Mucosa of rectum (tissue), 2 donors: Measurements from ENCODE around the gene RSPH1.

Experiments used
- H3K27ac ChIP-seq, 2 donors: one replicate each; pipeline ENCODE4 v1.7.0; 2013; ENCODE audit warnings: inconsistent platforms in 2 of 2, low read depth in 2 of 2, low read length in 2 of 2
- H3K27me3 ChIP-seq, 2 donors: one replicate each; pipeline ENCODE4 v1.7.0; 2013; ENCODE audit warnings: low read length in 2 of 2; ENCODE audit not compliant: control insufficient read depth in 2 of 2, insufficient read depth in 2 of 2
- H3K36me3 ChIP-seq, 2 donors: one replicate each; pipeline ENCODE4 v1.7.0; 2013; ENCODE audit warnings: low read length in 2 of 2; ENCODE audit not compliant: control insufficient read depth in 2 of 2, insufficient read depth in 2 of 2
- H3K4me1 ChIP-seq, 2 donors: one replicate each; pipeline ENCODE4 v1.7.0; 2013; ENCODE audit warnings: low read length in 2 of 2, mild to moderate bottlenecking in 1 of 2; ENCODE audit not compliant: control insufficient read depth in 2 of 2, insufficient read depth in 2 of 2
- H3K4me3 ChIP-seq, 2 donors: one replicate each; pipeline ENCODE4 v1.7.0; 2013; ENCODE audit warnings: low read length in 2 of 2
- H3K9ac ChIP-seq, 2 donors: one replicate each; pipeline ENCODE4 v1.7.0; 2013; ENCODE audit warnings: low read length in 2 of 2, low read depth in 1 of 2, mild to moderate bottlenecking in 1 of 2
- H3K9me3 ChIP-seq, 2 donors: one replicate each; pipeline ENCODE4 v1.7.0; 2013; ENCODE audit warnings: low read length in 2 of 2; ENCODE audit not compliant: control insufficient read depth in 2 of 2
- donor health status: healthy.
- donor health status: Normal muscosa, but diverticular disease.

The RSPH1 gene

GRCh38 chr21:42424914-42425541 is 71.0 kb downstream of the RSPH1 start:
- no peaks in the 10 kb centered on the region for H3K9me3 ChIP-seq
- H3K27ac ChIP-seq: peak overlapping the region; percentile 26 to 35
- H3K9ac ChIP-seq: no peak overlapping the region
- peaks cover 0 to 5% of the 10 kb centered on the region in 2 donors for H3K27me3 ChIP-seq
- peaks cover 0 to 6% of the 10 kb centered on the region in 2 donors for H3K4me1 ChIP-seq
- no peak overlapping the region for H3K4me3 ChIP-seq
- no peaks in the 10 kb centered on the region for H3K36me3 ChIP-seq

GRCh38 chr21:42423685-42424084 is 72.3 kb downstream of the RSPH1 start:
- Histone ChIP-seq H3K27ac (no peak overlapping the region), H3K9ac (no peak overlapping the region), H3K9me3 (no peaks in the 10 kb centered on the region), H3K36me3 (no peaks in the 10 kb centered on the region), H3K27me3 (peaks cover 0 to 5% of the 10 kb centered on the region in 2 donors), H3K4me1 (peaks cover 0 to 6% of the 10 kb centered on the region in 2 donors), H3K4me3 (no peak overlapping the region)

- Histone ChIP-seq H3K9ac (no peak overlapping the region), H3K4me3 (no peak overlapping the region), H3K36me3 (no peaks in the 10 kb centered on the region), H3K27me3 (peaks cover 0 to 5% of the 10 kb centered on the region in 2 donors), H3K4me1 (peaks cover 0 to 6% of the 10 kb centered on the region in 2 donors), H3K27ac (no peak overlapping the region), H3K9me3 (no peaks in the 10 kb centered on the region)
Measured at GRCh38 chr21:42423197-42423675, 72.8 kb downstream of the RSPH1 start.
